GM12878 (cell line): ENCODE measurements around the gene F13A1. TPM values are rescaled to one million over a fixed set of nuclear protein-coding genes. Genes with fewer than 3 reads are reported as not detected.

Experiments
- ATAC-seq: fragments of 200-7000 bp; cut with Tn5 transposase; 3 replicates; pipeline ENCODE4 v1.9.1; 2020; ENCODE audit warnings: mild to moderate bottlenecking, moderate library complexity
- BruUV-seq: library from RNA; stranded (reverse); fragments of 400-500 nt; replicated peaks from 2 replicates; lab custom pipeline; 2021; lab: Mats Ljungman, UMichigan
- CTCF ChIA-PET: fragments of 300-600 bp; sonication (Branson Sonifier 250); formaldehyde crosslinking; extraction: SDS; loops from one replicate; lab custom pipeline; 2021; ENCODE audit warnings: inconsistent platforms; lab: Yijun Ruan, JAX
- POLR2A ChIA-PET: fragments of 350-600 bp; formaldehyde crosslinking; extraction: SDS; loops from one replicate; lab custom pipeline; 2021; ENCODE audit warnings: inconsistent platforms; lab: Charles Lee
- RAD21 ChIA-PET: fragments of 300-600 bp; sonication (Branson Sonifier 250); formaldehyde crosslinking; loops from one replicate; lab custom pipeline; 2023; ENCODE audit warnings: antibody characterized with exemption; ENCODE audit not compliant: unreplicated experiment; lab: Charles Lee
- SMC1A ChIA-PET: fragments of 300-600 bp; sonication (Branson Sonifier 250); formaldehyde crosslinking; loops from one replicate; lab custom pipeline; 2023; ENCODE audit not compliant: unreplicated experiment, uncharacterized antibody; lab: Charles Lee
- DNase-seq: peaks from one replicate; pipeline ENCODE4 v3.0.0-alpha.2; 2011; ENCODE audit warnings: low read depth, low spot score
- FAIRE-seq: peaks from 3 replicates; lab custom pipeline; 2011; peaks lifted over from hg19 to GRCh38; lab: Jason Lieb, UNC
- H2AFZ ChIP-seq: 2 replicates; pipeline ENCODE4 v1.6.0; 2011; ENCODE audit warnings: low read depth, low read length, control low read depth; ENCODE audit not compliant: control insufficient read depth
- H3K27ac ChIP-seq: 2 replicates; pipeline ENCODE4 v1.5.1; 2011; ENCODE audit warnings: control low read depth; ENCODE audit not compliant: control insufficient read depth, insufficient read depth
- H3K27me3 ChIP-seq, 2 experiments: replicated peaks in 1 of 2; 2 replicates each; pipeline versions ENCODE4 v1.6.0 to v1.6.1; 2011; ENCODE audit warnings: low read length in 1 of 2; ENCODE audit not compliant: control insufficient read depth in 2 of 2, insufficient read depth in 2 of 2
- H3K36me3 ChIP-seq, 2 experiments: 2 replicates each; pipeline ENCODE4 v1.5.1; 2011; ENCODE audit warnings: low read length in 1 of 2; ENCODE audit not compliant: control insufficient read depth in 2 of 2, insufficient read depth in 2 of 2
- H3K4me1 ChIP-seq: 2 replicates; pipeline ENCODE4 v1.6.1; 2011; ENCODE audit warnings: mild to moderate bottlenecking, low read length, moderate library complexity, mixed read lengths; ENCODE audit not compliant: control insufficient read depth, insufficient read depth
- H3K4me2 ChIP-seq: 2 replicates; pipeline ENCODE4 v1.6.0; 2011; ENCODE audit warnings: control low read depth; ENCODE audit not compliant: control insufficient read depth, insufficient read depth
- H3K4me3 ChIP-seq: fragments of 200-600 bp; sonication (generic); 2 replicates; pipeline ENCODE4 v1.5.1; 2016
- H3K79me2 ChIP-seq: 2 replicates; pipeline ENCODE4 v1.6.0; 2011; ENCODE audit warnings: low read length; ENCODE audit not compliant: control insufficient read depth, insufficient read depth
- H3K9ac ChIP-seq: 2 replicates; pipeline ENCODE4 v1.8.0; 2011; ENCODE audit warnings: low read length, control low read depth, mixed read lengths; ENCODE audit not compliant: control insufficient read depth, insufficient read depth
- H3K9me3 ChIP-seq: replicated peaks from 3 replicates; pipeline ENCODE4 v1.5.1; 2011; ENCODE audit warnings: mild to moderate bottlenecking, low read length; ENCODE audit not compliant: control insufficient read depth, insufficient read depth
- H4K20me1 ChIP-seq: 2 replicates; pipeline ENCODE4 v1.6.0; 2011; ENCODE audit not compliant: control insufficient read depth, insufficient read depth
- CUX1 ChIP-seq: IDR thresholded peaks from 2 replicates; pipeline ENCODE4 v1.6.1; 2012; ENCODE audit warnings: improper control_type of control experiment, low read depth, low read length; ENCODE audit not compliant: insufficient replicate concordance
- GABPA ChIP-seq: IDR thresholded peaks from 2 replicates; pipeline ENCODE4 v1.6.1; 2014; ENCODE audit warnings: antibody characterized with exemption, low read depth, mild to moderate bottlenecking, inconsistent platforms
- LARP7 ChIP-seq: fragments of 450-650 bp; IDR thresholded peaks from 2 replicates; pipeline ENCODE4 v1.6.1; 2017; ENCODE audit warnings: mild to moderate bottlenecking
- MAX ChIP-seq: IDR thresholded peaks from 2 replicates; pipeline ENCODE4 v1.6.1; 2012; ENCODE audit warnings: low read depth, low read length, improper control_type of control experiment
- MTA2 ChIP-seq: fragments of 450-650 bp; IDR thresholded peaks from 2 replicates; pipeline ENCODE4 v1.6.1; 2016; ENCODE audit warnings: low read depth, mild to moderate bottlenecking, moderate library complexity
- NR2F1 ChIP-seq: fragments of 450-650 bp; conservative IDR thresholded peaks from 2 replicates; pipeline ENCODE4 v1.6.1; 2017; ENCODE audit warnings: mild to moderate bottlenecking
- NRF1 ChIP-seq: conservative IDR thresholded peaks from 2 replicates; pipeline ENCODE4 v1.6.1; 2011; ENCODE audit warnings: mild to moderate bottlenecking, low read depth, low read length, improper control_type of control experiment
- PBX3 ChIP-seq: IDR thresholded peaks from 2 replicates; pipeline ENCODE4 v1.6.1; 2011; ENCODE audit warnings: mild to moderate bottlenecking, low read depth, low read length, moderate library complexity; ENCODE audit not compliant: insufficient replicate concordance
- RBBP5 ChIP-seq: fragments of 200-600 bp; sonication (generic); conservative IDR thresholded peaks from 2 replicates; pipeline ENCODE4 v1.6.1; 2016
- SP1 ChIP-seq: IDR thresholded peaks from one replicate; pipeline ENCODE4 v1.6.1; 2011; ENCODE audit warnings: low read depth, low read length
- SREBF2 ChIP-seq: IDR thresholded peaks from 2 replicates; pipeline ENCODE4 v1.6.1; 2012; ENCODE audit warnings: mild to moderate bottlenecking, low read length
- USF1 ChIP-seq: IDR thresholded peaks from 2 replicates; pipeline ENCODE4 v1.6.1; 2011; ENCODE audit warnings: borderline replicate concordance, low read depth, mild to moderate bottlenecking, moderate library complexity, mixed read lengths, low read length; ENCODE audit not compliant: insufficient read depth; ENCODE audit errors: extremely low read length
- ZBTB11 ChIP-seq: fragments of 450-650 bp; formaldehyde crosslinking; IDR thresholded peaks from 2 replicates; pipeline ENCODE4 v1.5.0; 2022; ENCODE audit warnings: mild to moderate bottlenecking, missing genetic modification characterization
- ZSCAN29 ChIP-seq: fragments of 450-650 bp; IDR thresholded peaks from 2 replicates; pipeline ENCODE4 v1.6.1; 2017; ENCODE audit warnings: mild to moderate bottlenecking, moderate library complexity
- WGBS: methylation state at CpG from one replicate; pipeline ENCODE4 v1.1.6; 2016; ENCODE audit warnings: low lambda C conversion rate; ENCODE audit not compliant: insufficient replicate concordance, insufficient coverage; ENCODE audit errors: missing lambda C conversion rate; 5-methylcytosine and 5-hydroxymethylcytosine counted together
- in situ Hi-C: fragments of 300-500 bp; cut with MboI; formaldehyde crosslinking; loops from 9 replicates; pipeline ENCODE4 v1.14.3; 2018; ENCODE audit warnings: mixed read lengths
- intact Hi-C: fragments of 100-400 bp; cut with micrococcal nuclease; formaldehyde crosslinking; loops from one replicate; pipeline ENCODE4 v1.14.2; 2022; ENCODE audit not compliant: unreplicated experiment
- polyA plus RNA-seq, 11 experiments: library from polyadenylated mRNA; depleted of rRNA in 4 of 11; unstranded in 6 of 11; stranded (reverse) in 5 of 11; fragments of >200 nt; fragmentation: Nextera tagmentation in 4 of 11; fragmentation: Illumina TruSeq in 1 of 11; extraction: Ambion mirVana in 4 of 11; extraction: Trizol in 1 of 11; gene quantifications; 1 replicate in 1 of 11; 2 replicates in 10 of 11; pipeline versions ENCODE4 v1.2.1 to v1.2.3, GENCODE V29; 2011 to 2016; ENCODE audit warnings: inconsistent platforms in 2 of 11, missing spikeins in 2 of 11, low read depth in 1 of 11
- total RNA-seq, 4 experiments: library from RNA; depleted of rRNA in 3 of 4; stranded (reverse); fragments of >200 nt in 3 of 4; fragmentation: Illumina TruSeq in 1 of 4; extraction: Trizol in 1 of 4; gene quantifications; 2 replicates each; pipeline versions ENCODE4 v1.2.1 to v1.2.3, GENCODE V29; 2013 to 2021

The F13A1 gene
- total and polyA plus RNA-seq, 10 of the 15 experiments (the other 5 are each of a cell fraction or from before 2014, with no cell fraction given): 0.48 to 1.8 (median 1.0) TPM

GRCh38 chr6:6123803-6124202 is 196.7 kb downstream of the F13A1 start:
- H3K79me2 ChIP-seq: no peaks in the 10 kb centered on the region
- no TSS peak for BruUV-seq
- H2AFZ ChIP-seq: no peak overlapping the region
- no peaks in the 10 kb centered on the region for H3K36me3 ChIP-seq
- no peak for DNase-seq
- no peak for FAIRE-seq
- no peaks in the 10 kb centered on the region; the same call in 2 of the 3 replicates for H3K9me3 ChIP-seq
- ChIA-PET RAD21 (no interaction called here), POLR2A (no interaction called here), CTCF (interaction anchor here (1.3 kb wide), 1 partner anchor 423 kb away, joined by 4 read pairs; no protein-coding TSS in a partner anchor), SMC1A (no interaction called here)
- H3K4me2 ChIP-seq: no peak overlapping the region
- WGBS: 0% methylated on average over 3 of the region's 3 CpGs
- H4K20me1 ChIP-seq: no peaks in the 10 kb centered on the region
- no peak overlapping the region for H3K27ac ChIP-seq
- no peak overlapping the region for H3K4me3 ChIP-seq
- H3K4me1 ChIP-seq: no peaks in the 10 kb centered on the region
- in situ Hi-C loops: no loop called here
- intact Hi-C loops: no loop called here
- ATAC-seq: no peak
- no peak overlapping the region for H3K9ac ChIP-seq
- H3K27me3 ChIP-seq: no peaks in the 10 kb centered on the region
- TF ChIP-seq GABPA (no peak), SP1 (no peak), RBBP5 (no peak), ZSCAN29 (no peak), NR2F1 (no peak), PBX3 (no peak), MAX (no peak), ZBTB11 (CRISPR knock-in tag) (no peak), SREBF2 (no peak), MTA2 (no peak), LARP7 (no peak), USF1 (no peak), NRF1 (no peak), CUX1 (no peak)
